Measurements from ENCODE around the gene RAB3IL1. TPM values are rescaled to one million over a fixed set of nuclear protein-coding genes. Genes with fewer than 3 reads are reported as not detected.

RAB3IL1 gene
- total and polyA plus RNA-seq, 9 of the 15 experiments (the other 6 are each of a cell fraction or from before 2014, with no cell fraction given): 0.15 to 42.6 (median 15.5) TPM

DNA sequence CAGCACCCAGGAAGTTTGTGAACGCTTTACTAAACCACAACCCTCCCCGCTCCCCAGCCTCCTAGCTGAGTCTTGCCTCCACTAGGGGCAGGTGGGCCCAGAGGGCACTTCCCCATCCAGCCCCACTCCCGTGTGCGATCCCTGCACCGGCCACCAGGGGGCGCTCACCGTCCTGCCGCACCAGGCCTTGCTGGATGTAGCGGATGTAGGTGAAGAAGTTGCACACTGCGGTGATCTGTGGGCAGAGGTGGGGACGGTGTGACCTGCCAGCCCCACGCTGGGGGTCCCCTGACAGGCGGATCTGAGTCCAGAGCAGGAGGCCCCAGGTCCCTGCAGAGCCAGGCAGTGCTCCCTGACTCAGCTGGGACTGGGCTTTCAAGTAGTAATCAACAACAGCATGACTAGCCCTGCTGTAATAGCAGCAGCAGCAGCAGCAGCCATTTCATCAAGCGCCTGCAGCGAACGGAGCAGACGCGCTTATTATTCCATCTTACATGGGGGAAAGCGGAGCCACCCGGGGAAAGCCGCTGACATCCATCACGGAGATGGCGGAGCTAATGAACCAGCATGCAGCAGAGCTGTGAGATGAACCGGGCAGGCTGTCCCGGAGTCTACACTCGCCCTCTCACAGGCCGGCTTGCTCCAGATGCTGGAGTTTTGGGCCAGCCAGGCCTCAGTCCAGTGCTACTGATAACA is 18.1 kb downstream of the RAB3IL1 start (continued):
- TF ChIP-seq MAZ (CRISPR knock-in tag; conservative IDR thresholded peaks at IDR 0.05 in 1 of 2, IDR thresholded peaks at IDR 0.05 in 1 of 2): peak; percentile 34 to 89; a peak in 2 of 4 replicates
- TF ChIP-seq XRCC5 (IDR thresholded peaks at IDR 0.05; ENCODE audit: low read depth, low read length): peak; percentile 82; the same call in 1 of the 2 replicates
- TF ChIP-seq, protein P1, sequence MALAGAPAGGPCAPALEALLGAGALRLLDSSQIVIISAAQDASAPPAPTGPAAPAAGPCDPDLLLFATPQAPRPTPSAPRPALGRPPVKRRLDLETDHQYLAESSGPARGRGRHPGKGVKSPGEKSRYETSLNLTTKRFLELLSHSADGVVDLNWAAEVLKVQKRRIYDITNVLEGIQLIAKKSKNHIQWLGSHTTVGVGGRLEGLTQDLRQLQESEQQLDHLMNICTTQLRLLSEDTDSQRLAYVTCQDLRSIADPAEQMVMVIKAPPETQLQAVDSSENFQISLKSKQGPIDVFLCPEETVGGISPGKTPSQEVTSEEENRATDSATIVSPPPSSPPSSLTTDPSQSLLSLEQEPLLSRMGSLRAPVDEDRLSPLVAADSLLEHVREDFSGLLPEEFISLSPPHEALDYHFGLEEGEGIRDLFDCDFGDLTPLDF (CRISPR knock-in tag; IDR thresholded peaks at IDR 0.05): no peak
- TF ChIP-seq BRCA1 (IDR thresholded peaks at IDR 0.05): no peak
- TF ChIP-seq BRCA1 (CRISPR knock-in tag; IDR thresholded peaks at IDR 0.05): peak; percentile 89; the same call in 1 of the 2 replicates
- TF ChIP-seq ZBTB7A (IDR thresholded peaks at IDR 0.05; ENCODE audit: borderline replicate concordance, control insufficient read depth, low read depth, low read length): peak; percentile 75; the same call in 1 of the 2 replicates
- no peak for TF ChIP-seq MXI1 (IDR thresholded peaks at IDR 0.05; ENCODE audit: low read depth, low read length)
- TF ChIP-seq PBX2 (CRISPR knock-in tag; IDR thresholded peaks at IDR 0.05; ENCODE audit: low read depth): no peak
- no peak for TF ChIP-seq PBX2 (tag; conservative IDR thresholded peaks at IDR 0.05; ENCODE audit: low read depth)
- no peak for TF ChIP-seq ELF2 (CRISPR knock-in tag; IDR thresholded peaks at IDR 0.05)
- no peak for TF ChIP-seq PCBP1 (IDR thresholded peaks at IDR 0.05; ENCODE audit: low read depth, low read length, poor library complexity, severe bottlenecking)
- 0 out of 4 replicates have a peak, but pooled peaks of 1 of the 2 experiments have one; percentile 45 for TF ChIP-seq TBL1XR1 (IDR thresholded peaks at IDR 0.05; ENCODE audit: low read length in 2 of 2)
- TF ChIP-seq ATF7 (IDR thresholded peaks at IDR 0.05): no peak
- TF ChIP-seq, protein P2, sequence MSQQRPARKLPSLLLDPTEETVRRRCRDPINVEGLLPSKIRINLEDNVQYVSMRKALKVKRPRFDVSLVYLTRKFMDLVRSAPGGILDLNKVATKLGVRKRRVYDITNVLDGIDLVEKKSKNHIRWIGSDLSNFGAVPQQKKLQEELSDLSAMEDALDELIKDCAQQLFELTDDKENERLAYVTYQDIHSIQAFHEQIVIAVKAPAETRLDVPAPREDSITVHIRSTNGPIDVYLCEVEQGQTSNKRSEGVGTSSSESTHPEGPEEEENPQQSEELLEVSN (IDR thresholded peaks at IDR 0.05; ENCODE audit: borderline replicate concordance in 1 of 2, extremely low read depth in 1 of 2, insufficient read depth in 1 of 2, insufficient read length in 1 of 2, low read depth in 1 of 2, low read length in 1 of 2, poor library complexity in 1 of 2, severe bottlenecking in 1 of 2): no peak
- TF ChIP-seq SPI1 (IDR thresholded peaks at IDR 0.05; ENCODE audit: borderline replicate concordance, low read depth, low read length): peak; percentile 98
- no peak for TF ChIP-seq FIP1L1 (IDR thresholded peaks at IDR 0.05; ENCODE audit: low read depth, low read length, poor library complexity, severe bottlenecking)
- no peak for TF ChIP-seq KDM2B (CRISPR knock-in tag; IDR thresholded peaks at IDR 0.05)
- no peak for TF ChIP-seq MYBL2 (IDR thresholded peaks at IDR 0.05; ENCODE audit: low read depth)
- TF ChIP-seq MYBL2 (CRISPR knock-in tag; IDR thresholded peaks at IDR 0.05; ENCODE audit: borderline replicate concordance): no peak
- TF ChIP-seq, protein P3, sequence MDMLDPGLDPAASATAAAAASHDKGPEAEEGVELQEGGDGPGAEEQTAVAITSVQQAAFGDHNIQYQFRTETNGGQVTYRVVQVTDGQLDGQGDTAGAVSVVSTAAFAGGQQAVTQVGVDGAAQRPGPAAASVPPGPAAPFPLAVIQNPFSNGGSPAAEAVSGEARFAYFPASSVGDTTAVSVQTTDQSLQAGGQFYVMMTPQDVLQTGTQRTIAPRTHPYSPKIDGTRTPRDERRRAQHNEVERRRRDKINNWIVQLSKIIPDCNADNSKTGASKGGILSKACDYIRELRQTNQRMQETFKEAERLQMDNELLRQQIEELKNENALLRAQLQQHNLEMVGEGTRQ (CRISPR knock-in tag; IDR thresholded peaks at IDR 0.05): no peak
- no peak for TF ChIP-seq TCFL5 (CRISPR knock-in tag; conservative IDR thresholded peaks at IDR 0.05)

Data from K562 (cell line).